CD4-positive, alpha-beta T cell treated with Interleukin-6 for 4 hours (primary cell): ENCODE results near the gene LGI4.
A peak's percentile ranks its signal among the peaks of the same experiment; 100 is the strongest.
"Not testable (repeated sequence)": the region's sequence is repeated elsewhere in the genome, so short reads cannot be mapped to it uniquely, and the experiment has no call there.

ENCODE experiments used
- DNase-seq: peaks from one replicate; pipeline ENCODE4 v3.0.0-alpha.2; 2020; ENCODE audit warnings: mixed read lengths

LGI4 gene

DNA sequence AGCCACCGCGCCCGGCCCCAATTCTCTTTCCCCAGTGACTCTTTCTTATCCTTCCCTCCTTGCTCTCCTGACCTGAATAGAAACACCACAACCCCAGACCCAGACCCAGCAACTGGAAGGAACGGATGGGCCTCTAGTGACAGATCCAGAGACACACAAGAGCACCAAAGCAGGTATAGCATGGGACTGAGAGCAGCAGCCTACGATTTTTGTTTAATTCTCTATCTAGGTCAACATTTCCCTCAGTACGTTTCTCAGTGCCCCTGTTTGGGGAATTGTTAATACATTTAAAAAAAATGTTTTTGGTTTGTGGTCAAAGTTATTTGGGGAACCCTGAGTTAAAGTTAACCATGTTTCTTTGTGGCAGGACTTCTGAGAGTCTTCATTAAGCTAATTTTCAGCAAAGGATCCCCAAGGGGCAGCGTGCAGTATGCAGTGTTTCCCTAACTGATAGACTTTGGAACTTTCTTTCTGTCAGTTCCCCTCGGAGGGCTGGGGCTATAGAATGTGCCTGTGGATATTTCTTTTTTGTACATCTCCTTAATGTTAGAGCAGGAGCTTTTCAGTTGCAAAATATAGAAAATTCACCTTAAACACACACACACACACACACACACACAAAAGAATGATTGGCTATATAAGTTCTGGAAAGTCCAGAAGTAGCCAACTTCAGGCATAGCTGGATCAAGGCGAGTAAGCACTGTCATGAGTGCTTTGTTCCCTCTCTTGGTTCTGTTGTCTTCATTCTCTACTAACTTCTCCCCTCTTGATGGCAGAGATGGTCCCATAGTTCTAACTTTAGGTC, 26.0 kb upstream of the LGI4 start:
- DNase-seq: no peak

DNA sequence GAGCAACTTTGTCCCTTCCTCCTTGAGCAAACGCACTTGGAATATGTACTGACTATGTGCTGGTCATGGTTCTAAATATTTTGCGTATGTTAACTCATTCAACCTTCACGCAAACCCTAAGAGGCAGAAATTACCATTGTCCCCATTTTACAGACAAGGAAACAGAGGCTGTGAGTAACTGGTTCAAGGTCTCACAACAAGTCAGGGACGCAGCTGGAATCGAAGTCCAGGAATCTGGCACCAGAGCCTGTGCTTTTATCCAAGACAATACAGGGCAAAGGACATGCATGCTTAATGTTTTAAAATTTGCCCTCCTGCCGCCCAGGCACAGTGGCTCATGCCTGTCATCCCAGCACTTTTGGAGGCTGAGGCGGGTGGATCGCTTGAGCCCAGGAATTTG, 24.7 kb upstream of the LGI4 start:
- DNase-seq: no peak

DNA sequence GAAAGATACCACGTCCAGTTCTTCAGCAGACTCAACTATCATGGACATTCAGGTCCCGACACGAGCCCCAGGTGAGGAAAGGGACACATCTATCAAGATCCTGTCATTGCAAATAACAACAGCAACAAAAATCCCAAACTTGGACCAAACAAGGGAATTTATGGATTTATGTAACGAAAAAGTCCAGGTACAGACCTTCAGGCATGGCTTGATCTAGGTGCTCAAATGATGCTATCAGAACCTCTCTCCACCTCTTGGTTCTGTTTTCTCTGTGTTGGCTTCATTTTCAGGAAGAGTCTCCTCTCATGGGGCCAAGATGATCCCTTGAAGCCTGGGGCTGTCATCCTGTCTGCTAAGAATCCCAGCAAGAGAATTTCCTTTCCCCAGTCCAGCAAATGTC, 22.6 kb upstream of the LGI4 start:
- DNase-seq: no peak

DNA sequence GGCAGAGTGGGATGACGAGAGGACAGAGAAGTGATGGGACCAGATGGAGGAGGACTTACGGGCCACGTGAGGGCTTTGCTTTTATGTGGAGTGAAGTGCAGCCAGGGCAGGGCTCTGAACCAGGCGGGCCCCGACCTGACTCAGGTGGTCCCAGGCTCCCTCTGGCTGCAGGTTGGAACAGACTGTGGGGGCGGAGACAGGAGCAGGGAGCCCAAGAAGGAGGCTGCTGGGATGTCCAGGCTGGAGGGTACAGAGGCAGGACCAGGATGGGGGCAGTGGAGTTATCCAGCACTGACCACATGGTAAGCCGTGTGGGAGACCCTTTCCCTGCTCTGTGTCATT, 21.8 kb upstream of the LGI4 start:
- DNase-seq: no peak

DNA sequence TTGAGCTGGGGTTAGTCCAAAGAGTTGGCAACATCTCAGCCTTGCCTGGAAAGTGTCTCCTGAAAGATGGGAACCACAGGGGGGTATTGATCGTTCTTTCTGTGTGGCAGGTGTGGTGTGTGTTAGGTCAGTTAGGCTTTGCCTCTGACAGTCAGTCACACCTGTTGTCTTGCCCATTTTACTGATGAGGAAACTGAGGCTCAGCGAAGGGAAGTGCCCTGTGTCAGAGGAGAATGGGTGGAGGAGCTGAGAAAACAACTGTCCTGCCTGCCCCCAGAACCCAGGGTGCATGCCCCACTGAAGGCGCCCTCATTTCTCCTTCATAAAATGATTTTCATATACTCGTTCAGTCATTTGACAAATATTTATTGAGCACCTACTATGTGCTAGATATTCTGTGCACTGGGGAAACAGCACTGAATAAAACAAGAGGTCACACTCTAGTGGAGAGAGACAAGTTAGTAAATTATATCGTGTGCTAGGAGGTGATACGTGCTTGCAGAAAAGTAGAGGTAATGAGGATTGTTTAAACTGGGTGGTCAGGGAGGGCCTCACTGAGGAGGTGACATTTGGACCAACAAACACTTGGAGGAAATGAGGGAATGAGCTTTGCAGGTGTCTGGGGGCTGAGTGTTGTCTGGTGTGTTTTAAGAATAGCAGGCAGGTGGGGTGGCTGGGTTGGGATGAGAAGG, 21.3 kb upstream of the LGI4 start:
- no peak for DNase-seq

DNA sequence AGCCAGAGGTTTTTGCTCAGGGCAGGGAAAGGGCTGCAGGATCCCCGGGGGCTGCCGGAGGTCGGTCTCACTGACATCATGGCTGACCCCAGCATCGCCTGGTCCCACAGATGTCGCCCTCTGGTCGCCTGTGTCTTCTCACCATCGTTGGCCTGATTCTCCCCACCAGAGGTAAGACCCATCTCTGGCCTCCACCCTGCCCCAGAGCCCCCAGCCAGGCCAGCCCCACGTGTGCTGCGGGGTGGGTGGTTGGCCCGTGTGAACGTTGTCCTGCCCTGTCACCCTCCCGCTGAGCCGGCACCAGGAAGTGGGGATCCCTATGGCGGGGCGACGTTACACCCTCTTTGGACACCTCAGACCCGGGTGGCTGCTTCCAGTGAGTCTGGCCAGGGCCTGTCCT, 20.6 kb upstream of the LGI4 start:
- peak; percentile 41 for DNase-seq

DNA sequence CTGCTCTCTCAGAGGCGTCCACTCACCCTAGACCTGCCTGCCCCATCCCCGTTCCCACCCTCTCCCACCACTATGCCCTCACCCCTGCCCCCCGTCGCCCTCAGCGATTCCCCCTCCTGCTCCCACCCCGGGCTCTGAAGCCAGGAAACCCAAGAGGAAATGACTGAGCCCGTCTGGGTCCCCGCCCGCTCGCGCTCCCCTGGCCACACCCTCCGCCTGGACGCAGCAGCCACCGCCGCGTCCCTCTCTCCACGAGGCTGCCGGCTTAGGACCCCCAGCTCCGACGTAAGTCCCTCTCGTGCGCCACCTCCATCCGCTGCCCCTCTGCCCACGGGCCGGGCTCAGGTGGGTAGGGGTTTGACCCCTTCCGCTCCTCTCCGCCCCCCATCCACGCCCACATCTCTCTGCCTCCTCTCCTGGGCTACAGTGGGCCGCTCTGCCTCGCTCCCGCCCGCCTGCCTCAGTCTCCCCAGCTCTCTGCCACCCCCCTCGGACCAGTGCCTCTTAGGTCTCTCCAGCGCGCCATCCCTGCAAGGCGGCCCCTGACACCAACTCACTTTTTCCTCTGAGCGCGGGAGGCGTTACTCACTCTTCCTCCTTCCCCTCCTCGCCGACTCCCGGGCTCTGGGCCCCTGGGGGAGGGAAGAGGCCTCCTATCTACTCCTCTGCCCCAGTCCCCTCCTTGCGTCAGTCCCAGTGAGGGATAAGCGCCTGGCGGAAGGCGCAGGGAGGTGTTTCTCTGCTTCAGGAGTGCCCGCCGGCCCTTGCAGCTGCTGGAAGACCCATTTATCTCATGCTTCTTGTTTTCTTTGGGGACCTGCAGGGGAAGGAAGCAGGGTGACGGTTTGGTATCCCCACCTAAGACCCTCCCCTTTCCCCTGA, 19.9 kb upstream of the LGI4 start, which contains the start of gene FXYD5:
FXYD5 (plus strand) TSS at position 211 of the 882 bp plus-strand sequence. CDS start 816 bp downstream, outside the sequence.
- peak; percentile 79 for DNase-seq

DNA sequence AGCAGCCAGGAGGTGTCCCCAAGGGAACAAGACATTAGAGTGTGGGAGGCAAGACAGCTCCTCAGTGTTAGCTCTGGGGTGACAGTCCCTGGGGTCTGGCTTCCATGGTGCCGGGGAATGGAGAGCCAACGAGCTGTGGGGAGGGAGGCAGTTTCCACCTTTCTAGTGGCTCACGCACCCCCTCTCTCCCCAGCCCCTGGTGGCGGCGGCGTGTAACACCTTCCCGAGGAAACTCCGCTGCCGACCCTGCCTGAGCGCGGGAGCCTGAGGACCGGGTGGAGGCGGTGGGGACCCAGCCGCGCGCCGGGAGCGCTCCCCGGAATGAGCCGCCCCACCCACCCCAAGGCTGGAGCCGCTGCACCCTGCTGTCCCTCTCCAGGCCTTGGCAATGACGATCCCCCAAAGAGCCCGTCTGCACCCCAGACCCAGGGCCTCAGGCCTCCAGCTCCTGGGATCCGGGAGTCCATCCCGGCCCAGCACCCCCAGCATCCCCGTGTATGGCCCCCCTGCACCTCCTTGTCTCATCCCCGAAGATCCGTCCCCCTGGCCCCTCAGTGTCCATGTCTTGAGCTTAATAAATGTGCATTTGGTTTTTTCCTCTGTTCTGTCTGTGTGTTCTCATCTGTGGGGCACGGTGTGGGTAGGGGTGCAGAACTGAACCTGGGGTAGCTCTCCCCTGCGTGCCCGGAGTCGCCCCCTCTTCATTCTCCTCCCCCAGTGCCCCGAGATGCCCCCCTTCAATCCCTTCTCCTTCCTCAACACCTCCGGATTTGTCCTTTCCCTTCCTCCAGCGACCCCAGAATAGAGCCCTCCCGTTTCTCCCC, 19.1 kb upstream of the LGI4 start:
- peak; percentile 83 for DNase-seq

DNA sequence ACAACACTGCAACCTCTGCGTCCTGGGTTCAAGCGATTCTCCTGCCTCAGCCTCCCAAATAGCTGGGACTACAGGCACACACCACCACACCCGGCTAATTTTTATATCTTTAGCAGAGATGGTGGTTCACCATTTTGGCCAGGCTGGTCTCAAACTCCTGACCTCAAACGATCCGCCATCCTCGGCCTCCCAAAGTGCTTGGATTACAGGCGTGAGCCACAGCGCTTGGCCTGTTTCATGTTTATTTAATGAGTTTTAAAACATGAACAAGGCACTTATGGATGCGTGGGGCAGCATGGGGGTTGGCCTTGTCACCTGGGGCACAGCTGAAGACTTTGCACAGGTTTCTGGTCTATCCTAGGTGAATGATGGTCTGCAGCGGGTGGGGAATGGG, 18.3 kb upstream of the LGI4 start:
- DNase-seq: not testable (repeated sequence)

DNA sequence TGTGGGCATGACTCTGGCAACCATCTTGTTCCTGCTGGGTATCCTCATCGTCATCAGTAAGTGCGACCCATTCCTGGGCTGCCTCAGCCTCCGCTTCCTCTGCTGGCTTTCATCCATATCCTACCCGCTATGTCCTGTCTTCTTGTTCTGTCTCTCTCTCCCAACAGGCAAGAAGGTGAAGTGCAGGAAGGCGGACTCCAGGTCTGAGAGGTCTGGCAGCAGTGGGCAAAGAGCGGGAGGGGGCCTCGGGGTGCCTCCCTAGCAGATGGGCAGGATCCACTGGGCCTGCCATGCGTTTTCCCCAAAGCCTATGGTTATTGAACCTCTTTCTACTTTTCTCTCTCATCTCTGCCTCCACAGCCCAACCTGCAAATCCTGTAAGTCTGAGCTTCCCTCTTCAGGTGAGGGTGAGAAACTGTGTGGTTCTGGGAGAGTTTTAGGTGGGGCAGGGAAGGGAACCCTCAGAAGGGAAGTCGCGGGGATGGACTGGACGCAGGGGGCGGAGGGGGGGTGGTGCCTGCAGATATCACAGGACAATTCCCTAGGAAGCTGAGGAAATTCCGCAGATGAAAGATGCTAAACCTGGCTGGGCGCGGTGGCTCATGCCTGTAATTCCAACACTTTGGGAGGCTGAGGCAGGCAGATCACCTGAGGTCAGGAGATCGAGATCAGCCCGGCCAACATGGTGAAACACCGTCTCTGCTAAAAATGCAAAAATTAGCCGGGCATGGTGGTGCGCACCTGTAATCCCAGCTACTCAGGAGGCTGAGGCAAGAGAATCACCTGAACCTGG, 16.6 kb upstream of the LGI4 start:
- DNase-seq: no peak

DNA sequence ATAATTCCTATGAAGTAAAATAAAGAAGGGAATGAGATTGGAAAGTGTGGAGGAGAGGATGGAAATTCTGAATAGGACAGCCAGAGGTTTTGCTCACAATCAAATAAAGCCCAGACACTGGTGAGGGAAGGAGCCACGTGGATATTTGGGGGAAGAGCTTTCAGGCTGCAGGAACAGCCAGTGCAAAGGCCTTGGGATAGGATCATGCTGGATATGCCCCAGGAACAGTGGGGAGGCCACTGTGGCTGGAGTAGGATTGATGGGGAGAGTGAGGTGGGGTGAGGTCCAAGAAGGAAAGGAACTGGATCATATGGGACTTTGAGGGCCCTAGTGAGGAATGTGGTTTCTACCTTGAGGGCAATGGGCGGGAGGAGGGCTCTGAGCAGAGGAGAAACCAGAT, 15.6 kb upstream of the LGI4 start:
- no peak for DNase-seq

DNA sequence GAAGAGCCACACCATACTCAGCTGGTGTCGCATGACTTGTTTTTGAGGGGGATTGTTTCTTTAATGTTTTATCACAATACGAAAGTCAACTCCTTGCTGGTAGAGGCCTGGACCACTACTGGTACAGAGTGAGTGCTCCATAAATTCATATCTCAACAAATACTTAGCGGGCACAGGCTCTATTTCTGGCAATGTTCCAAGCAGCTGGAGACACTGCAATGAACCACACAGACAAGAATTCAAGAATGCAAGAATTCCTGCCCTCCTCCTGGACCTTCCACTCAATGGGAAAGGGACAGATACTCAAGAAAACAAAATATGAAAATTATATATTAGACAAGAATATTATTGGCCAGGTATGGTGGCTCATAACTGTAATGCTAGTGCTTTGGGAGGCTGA, 14.6 kb upstream of the LGI4 start:
- DNase-seq: no peak

DNA sequence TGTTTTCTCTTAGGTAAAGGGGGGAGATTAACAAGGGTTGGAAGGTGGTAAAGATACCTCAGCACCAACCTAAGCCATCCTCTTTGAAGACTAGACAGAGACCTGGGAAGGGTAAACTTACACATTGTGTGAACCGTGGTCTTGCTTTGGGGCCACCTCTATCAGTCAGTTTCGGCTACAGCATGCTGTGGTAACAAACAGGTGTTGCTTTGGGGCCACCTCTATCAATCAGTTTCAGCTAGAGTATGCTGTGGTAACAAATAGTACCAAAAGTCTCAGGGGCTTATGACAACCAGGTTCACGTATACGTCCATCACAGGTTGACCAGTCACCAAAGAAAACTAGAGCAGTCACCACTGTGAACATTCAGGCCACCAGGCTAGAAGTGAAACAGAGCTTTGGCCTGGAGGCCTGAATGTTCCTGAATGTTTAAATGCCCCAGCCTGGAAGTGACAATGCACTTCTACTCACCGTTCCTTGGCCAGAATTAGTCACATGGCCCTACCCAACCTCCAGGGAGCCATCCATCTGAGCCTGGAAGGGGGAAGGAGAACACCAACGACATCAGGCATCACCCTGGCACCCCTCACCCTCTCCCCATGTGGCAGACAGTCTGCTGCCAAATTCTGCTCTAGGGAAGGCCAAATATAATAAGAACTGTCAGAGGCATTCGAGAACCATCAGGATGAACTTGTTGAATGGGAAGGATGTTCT, 12.0 kb upstream of the LGI4 start:
- DNase-seq: no peak

DNA sequence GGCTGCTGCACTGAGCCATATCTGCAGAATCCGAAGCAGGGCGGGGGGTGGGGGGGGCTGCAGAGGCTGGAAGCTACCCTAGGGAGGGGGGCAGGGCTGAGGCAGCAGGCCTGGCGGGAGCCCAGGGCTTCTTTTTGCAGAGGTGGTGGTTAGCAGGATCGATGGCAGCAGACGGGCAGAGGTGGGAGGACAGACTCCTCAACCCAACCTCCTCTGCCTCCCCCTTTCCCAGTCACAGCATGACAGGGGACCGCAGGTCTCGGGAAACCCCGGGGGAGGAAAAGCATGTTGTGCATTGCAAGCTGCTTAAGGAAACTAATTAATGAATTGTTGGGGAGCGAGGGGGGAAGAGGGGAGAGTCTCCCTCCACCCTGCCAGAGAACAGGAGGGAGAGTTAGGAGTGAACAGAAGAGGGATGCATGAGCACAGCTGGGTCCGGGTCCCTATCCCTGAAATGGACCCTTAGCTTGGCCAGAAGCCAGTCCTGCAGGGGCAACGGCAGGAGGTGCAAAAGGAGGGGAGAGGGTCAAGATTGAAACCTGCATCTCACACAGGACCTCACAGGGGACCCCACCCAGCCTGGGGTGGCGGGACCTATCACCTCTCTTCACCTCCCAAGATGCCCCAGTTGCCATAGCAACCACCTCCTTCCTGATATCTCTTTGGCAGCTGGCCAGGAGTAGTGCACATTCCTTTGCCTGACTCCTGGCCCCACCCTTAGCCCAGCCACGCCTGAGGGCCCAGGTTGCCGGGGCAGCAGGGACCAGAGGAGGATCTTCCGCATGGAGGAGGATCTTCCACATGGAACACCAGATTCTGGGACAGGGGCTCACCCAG, 10.0 kb upstream of the LGI4 start:
- peak; percentile 67 for DNase-seq

DNA sequence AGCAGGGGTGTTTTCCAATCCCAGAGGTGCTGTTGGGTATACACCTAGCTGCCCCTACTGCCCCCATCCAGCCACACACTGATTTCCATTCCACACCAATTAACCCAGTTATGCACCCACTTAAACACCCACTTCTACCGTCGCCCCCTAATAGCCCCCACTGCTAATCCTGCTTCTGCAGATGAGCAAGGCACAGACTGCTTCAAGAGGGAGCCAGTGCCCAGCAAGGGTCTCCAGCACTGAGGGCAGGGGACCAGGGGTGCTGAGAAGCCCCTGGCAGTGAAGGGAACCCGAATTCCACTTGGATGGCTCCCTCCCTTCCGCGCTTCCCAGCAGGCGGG, 9.4 kb upstream of the LGI4 start:
- no peak for DNase-seq

DNA sequence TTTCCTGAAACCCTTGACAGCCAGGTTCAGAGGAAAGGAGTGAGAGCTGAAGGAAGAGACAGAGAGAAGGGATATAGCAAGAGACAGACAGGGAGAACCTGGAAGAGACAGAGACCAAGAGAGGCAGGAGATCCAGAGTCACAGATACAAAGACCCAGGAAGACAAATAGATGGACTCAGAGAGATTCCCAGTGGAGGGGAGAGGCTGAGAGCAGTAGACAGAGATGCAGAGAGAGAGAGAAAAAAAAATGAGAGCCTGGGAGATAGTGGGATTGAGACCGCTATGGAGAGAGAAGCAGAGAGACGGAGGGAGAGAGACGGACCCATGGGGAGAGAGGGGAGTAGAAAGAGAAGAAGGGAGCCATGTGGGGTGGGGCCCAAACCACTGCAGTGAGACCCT, 9.0 kb upstream of the LGI4 start:
- no peak for DNase-seq

DNA sequence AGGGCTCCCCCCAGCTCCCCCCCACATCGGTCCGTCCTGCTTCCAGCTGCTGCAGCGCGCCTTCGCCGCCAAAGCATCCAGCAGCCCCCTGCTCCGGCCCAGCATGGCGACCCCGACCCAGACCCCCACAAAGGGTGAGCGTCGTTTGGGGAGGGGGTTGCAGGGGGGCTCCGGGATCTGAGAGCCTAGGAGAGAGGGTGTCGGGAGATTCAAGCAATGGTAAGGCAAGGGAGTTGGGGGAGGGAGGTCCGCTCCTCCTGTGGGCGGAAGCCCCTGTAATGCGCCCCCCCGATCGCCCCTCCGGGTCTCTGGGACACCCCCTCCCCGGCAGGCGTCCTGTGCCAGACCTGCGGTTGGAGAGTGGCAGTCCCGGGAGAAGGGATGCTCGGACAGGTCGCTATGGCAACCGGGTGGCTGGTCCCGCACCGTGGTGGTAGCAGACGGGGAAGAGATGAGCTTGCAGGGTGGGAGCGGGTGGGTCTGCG, 8.4 kb upstream of the LGI4 start, which contains the start of gene FXYD7:
FXYD7 (plus strand) TSS at position 25 of the 485 bp plus-strand sequence; CDS start at position 104, 79 bp downstream.
- peak; percentile 15 for DNase-seq

DNA sequence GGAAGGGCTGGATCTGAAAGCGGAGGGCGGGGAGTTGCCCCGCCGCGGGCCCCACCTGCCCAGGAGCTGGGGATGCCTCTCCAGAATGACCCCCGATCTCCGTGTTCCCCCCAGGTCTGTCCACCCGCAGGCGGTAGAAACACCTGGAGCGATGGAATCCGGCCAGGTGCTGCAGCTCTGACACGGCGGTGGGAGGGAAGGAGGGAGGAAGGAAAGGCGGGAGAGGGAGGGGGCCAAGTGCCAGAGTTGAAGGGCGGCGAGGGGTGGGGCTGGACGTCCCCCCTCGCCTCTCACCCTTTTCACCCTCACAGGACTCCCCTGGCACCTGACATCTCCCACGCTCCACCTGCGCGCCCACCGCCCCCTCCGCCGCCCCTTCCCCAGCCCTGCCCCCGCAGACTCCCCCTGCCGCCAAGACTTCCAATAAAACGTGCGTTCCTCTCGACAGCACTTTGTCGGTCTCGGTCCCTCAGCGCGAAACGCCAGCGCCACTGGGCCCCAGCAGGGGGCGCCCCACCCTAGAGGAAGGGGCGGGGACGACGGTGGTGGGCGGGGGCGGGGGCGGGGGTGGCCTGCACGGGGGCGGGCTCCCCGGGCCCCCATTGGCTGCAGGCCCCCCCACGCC, 7.9 kb upstream of the LGI4 start:
- DNase-seq: peak; percentile 78

DNA sequence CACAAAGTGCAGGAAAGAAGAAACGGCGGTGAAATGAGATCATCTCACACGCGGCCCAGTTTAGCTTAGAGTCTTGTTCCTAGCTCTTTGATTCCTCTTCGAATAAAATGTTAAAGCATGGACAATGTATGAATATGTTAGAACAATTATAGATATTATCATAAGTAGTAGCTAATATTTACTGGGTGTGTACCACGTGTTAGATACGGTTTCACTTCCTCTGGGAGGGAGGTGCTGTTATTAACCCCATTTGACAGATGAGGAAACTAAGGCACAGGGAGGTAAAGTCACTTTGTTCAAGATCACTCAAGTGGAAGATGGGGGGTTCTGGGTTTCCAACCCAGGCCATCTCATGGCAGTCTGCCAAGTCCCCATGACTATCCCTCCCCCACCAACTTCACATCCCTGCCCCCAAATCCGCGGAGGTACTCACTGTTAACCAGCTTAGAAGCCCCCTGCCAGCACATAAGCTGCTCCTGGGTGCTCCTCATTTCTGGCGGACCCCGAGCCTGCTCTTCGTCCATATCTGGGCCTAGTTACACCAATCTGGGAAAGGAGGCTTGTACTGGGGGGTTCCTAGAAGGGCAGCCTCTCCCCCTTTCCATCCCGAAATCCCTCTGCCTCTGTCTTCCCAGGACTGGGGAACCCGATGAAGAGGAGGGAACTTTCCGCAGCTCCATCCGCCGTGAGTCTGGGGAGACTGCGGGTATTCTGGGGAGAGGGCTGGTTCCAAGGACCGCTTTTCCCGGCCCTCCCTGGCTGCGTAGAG, 7.2 kb upstream of the LGI4 start:
- peak; percentile 37 for DNase-seq
